SK-N-SH treated with all-trans-retinoic acid at 6 μM for 48 hours (cell line): Measurements from ENCODE around the gene XRCC3.

ENCODE experiments used
- ATAC-seq: fragments of 200-7000 bp; cut with Tn5 transposase; 3 replicates; pipeline ENCODE4 v1.9.1; 2020; ENCODE audit warnings: mild to moderate bottlenecking, moderate library complexity
- ARNTL ChIP-seq: fragments of 450-650 bp; formaldehyde crosslinking; IDR thresholded peaks from 2 replicates; pipeline ENCODE4 v1.5.0; 2020; ENCODE audit warnings: low read depth, mild to moderate bottlenecking, moderate library complexity, borderline replicate concordance
- BACH2 ChIP-seq: fragments of 250-450 bp; sonication (Bioruptor Pico); IDR thresholded peaks from 2 replicates; pipeline ENCODE4 v1.9.0; 2021; ENCODE audit warnings: mild to moderate bottlenecking, borderline replicate concordance
- CREB5 ChIP-seq: fragments of 250-450 bp; sonication (Bioruptor Pico); IDR thresholded peaks from 2 replicates; pipeline ENCODE4 v1.5.1; 2020; ENCODE audit warnings: low read depth, mild to moderate bottlenecking, moderate library complexity
- CSRNP3 ChIP-seq: fragments of 250-450 bp; sonication (Bioruptor Pico); IDR thresholded peaks from 2 replicates; pipeline ENCODE4 v1.5.1; 2021; ENCODE audit warnings: mild to moderate bottlenecking, moderate library complexity
- ESRRG ChIP-seq: fragments of 250-450 bp; sonication (Bioruptor Pico); IDR thresholded peaks from 2 replicates; pipeline ENCODE4 v1.6.1; 2021; ENCODE audit warnings: mild to moderate bottlenecking
- GLIS3 ChIP-seq: fragments of 250-450 bp; sonication (Bioruptor Pico); IDR thresholded peaks from 2 replicates; pipeline ENCODE4 v1.5.0; 2020; ENCODE audit warnings: mild to moderate bottlenecking, moderate library complexity
- ISL1 ChIP-seq: fragments of 250-450 bp; sonication (Bioruptor Pico); IDR thresholded peaks from 2 replicates; pipeline ENCODE4 v2.1.2; 2022; ENCODE audit warnings: mild to moderate bottlenecking, moderate library complexity
- OSR1 ChIP-seq: fragments of 250-450 bp; sonication (Bioruptor Pico); IDR thresholded peaks from 2 replicates; pipeline ENCODE4 v1.8.0; 2022; ENCODE audit warnings: moderate library complexity, mild to moderate bottlenecking, inconsistent platforms
- PATZ1 ChIP-seq: fragments of 250-450 bp; sonication (Bioruptor Pico); IDR thresholded peaks from 2 replicates; pipeline ENCODE4 v1.8.0; 2020; ENCODE audit warnings: mild to moderate bottlenecking, moderate library complexity, borderline replicate concordance
- POU6F1 ChIP-seq: fragments of 250-450 bp; sonication (Bioruptor Pico); IDR thresholded peaks from 2 replicates; pipeline ENCODE4 v1.8.0; 2021; ENCODE audit warnings: low read depth, mild to moderate bottlenecking, moderate library complexity, borderline replicate concordance
- PPARA ChIP-seq: fragments of 250-450 bp; sonication (Bioruptor Pico); IDR thresholded peaks from 2 replicates; pipeline ENCODE4 v1.5.0; 2020; ENCODE audit warnings: mild to moderate bottlenecking, borderline replicate concordance
- RARB ChIP-seq: fragments of 250-450 bp; sonication (Bioruptor Pico); IDR thresholded peaks from 2 replicates; pipeline ENCODE4 v1.8.0; 2021; ENCODE audit warnings: mild to moderate bottlenecking, moderate library complexity
- SNAI2 ChIP-seq: fragments of 250-450 bp; sonication (Bioruptor Pico); IDR thresholded peaks from 2 replicates; pipeline ENCODE4 v1.5.0; 2020; ENCODE audit warnings: mild to moderate bottlenecking, moderate library complexity
- TCF4 ChIP-seq: fragments of 250-450 bp; sonication (Bioruptor Pico); IDR thresholded peaks from 2 replicates; pipeline ENCODE4 v1.8.0; 2021; ENCODE audit warnings: mild to moderate bottlenecking, moderate library complexity, borderline replicate concordance
- TOX ChIP-seq: fragments of 250-450 bp; sonication (Bioruptor Pico); IDR thresholded peaks from 2 replicates; pipeline ENCODE4 v1.8.0; 2021; ENCODE audit warnings: mild to moderate bottlenecking, moderate library complexity, borderline replicate concordance
- TSHZ2 ChIP-seq: fragments of 250-450 bp; sonication (Bioruptor Pico); IDR thresholded peaks from 2 replicates; pipeline ENCODE4 v1.5.0; 2020; ENCODE audit warnings: mild to moderate bottlenecking, moderate library complexity
- ZC3H10 ChIP-seq: fragments of 250-450 bp; sonication (Bioruptor Pico); IDR thresholded peaks from 2 replicates; pipeline ENCODE4 v1.5.1; 2021; ENCODE audit warnings: mild to moderate bottlenecking, moderate library complexity
- ZFP3 ChIP-seq: fragments of 250-450 bp; sonication (Bioruptor Pico); IDR thresholded peaks from 2 replicates; pipeline ENCODE4 v1.5.0; 2020; ENCODE audit warnings: mild to moderate bottlenecking, moderate library complexity
- ZFP30 ChIP-seq: fragments of 450-650 bp; formaldehyde crosslinking; IDR thresholded peaks from 2 replicates; pipeline ENCODE4 v1.5.0; 2022; ENCODE audit warnings: mild to moderate bottlenecking, moderate library complexity
- ZNF565 ChIP-seq: fragments of 450-650 bp; formaldehyde crosslinking; conservative IDR thresholded peaks from 2 replicates; pipeline ENCODE4 v1.5.0; 2020; ENCODE audit warnings: low read depth, mild to moderate bottlenecking, moderate library complexity
- ZNF70 ChIP-seq: fragments of 450-650 bp; formaldehyde crosslinking; IDR thresholded peaks from 2 replicates; pipeline ENCODE4 v1.5.0; 2020; ENCODE audit warnings: mild to moderate bottlenecking, moderate library complexity
- ZNF8 ChIP-seq: fragments of 450-650 bp; formaldehyde crosslinking; IDR thresholded peaks from 2 replicates; pipeline ENCODE4 v1.5.0; 2020; ENCODE audit warnings: mild to moderate bottlenecking, moderate library complexity

Gene XRCC3

DNA sequence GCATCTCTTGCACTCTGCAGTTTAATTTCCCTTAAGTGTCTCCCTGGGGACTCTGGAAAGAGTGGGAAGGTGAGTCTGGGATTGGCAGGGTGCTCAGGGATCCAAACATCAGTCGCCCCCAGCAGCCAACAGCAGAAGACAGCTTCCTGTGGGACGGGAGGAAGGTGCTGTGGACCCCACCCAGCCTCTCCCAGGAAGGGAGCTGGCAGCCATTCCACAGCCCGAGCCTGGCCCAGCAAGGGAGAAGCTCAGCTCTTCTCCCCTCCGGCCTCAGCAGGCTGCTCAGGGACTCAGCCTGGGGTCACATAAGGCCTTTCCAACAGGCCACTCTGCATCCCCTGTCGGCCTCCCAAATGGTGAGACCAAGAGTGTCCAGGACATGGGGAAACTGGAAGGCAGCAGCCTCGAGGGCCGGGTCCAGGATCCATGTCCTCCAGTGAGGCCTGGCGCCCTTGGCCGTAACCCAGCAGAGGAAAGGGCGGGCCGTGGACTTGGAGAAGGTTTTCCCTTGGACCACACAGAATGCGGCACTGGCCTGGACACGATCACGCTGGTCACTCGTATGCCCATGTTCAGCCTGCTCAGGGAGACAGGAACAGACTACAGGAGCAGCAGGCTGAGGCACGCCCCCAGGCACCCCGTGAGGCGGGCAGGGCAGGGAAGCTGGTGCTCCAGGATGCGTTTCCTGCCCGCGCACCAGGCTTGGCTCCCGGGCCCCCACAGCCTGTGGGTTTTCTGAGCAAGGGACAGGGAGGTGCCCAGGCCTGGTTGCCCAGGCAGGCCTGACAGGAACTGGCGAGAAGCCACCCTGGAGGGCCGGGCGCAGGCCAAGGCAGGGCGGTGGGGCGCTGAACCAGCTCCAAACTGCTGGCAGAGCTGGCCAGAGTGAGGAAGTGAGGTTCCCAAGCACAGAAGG lies 3.5 kb downstream of the XRCC3 start:
- TF ChIP-seq TSHZ2, result no peak
- TF ChIP-seq ISL1, result no peak
- TF ChIP-seq ZNF70 (CRISPR knock-in tag), result no peak
- no peak for TF ChIP-seq OSR1
- no peak for TF ChIP-seq CREB5 (CRISPR knock-in tag)
- no peak for TF ChIP-seq POU6F1
- no peak for TF ChIP-seq CSRNP3 (CRISPR knock-in tag)
- no peak for TF ChIP-seq ARNTL (CRISPR knock-in tag)
- no peak for TF ChIP-seq BACH2
- no peak for TF ChIP-seq TCF4 (CRISPR knock-in tag)
- TF ChIP-seq ZFP30 (CRISPR knock-in tag), result no peak
- TF ChIP-seq ZNF565, result no peak
- no peak for TF ChIP-seq PPARA (CRISPR knock-in tag)
- TF ChIP-seq ESRRG (CRISPR knock-in tag), result no peak
- no peak for TF ChIP-seq SNAI2
- no peak for ATAC-seq

DNA sequence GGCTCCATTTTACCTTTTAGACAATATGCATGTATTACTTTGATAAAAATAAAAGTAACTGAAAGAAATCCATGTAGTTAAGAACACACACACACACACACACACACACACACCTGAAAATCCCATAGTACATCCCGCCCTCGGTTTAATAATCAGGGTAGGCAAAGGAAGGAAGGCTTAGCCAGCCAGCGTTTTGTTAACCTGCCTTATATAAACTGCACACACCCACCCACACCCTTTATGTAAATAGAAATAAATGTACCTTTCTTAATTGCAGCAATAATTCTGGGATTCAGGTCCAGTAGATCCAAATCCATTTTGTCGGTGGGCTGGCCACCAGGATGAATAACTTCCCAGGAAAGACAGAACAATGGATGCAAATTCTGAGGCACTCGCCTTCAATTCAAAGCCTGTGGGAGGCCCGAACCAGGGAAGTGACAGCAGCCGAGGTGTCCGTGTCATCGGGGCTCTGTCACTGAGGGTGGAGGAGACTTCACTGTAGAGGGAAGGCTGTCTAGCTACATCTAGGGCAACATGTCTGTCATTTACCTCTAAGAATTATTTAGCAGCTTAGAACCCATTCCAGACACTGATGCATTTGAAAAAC lies 4.4 kb downstream of the XRCC3 start:
- ATAC-seq, result no peak
- TF ChIP-seq ISL1, result no peak
- TF ChIP-seq TCF4 (CRISPR knock-in tag), result no peak
- no peak for TF ChIP-seq GLIS3
- no peak for TF ChIP-seq OSR1
- no peak for TF ChIP-seq SNAI2
- no peak for TF ChIP-seq ARNTL (CRISPR knock-in tag)
- no peak for TF ChIP-seq RARB (CRISPR knock-in tag)
- no peak for TF ChIP-seq CSRNP3 (CRISPR knock-in tag)
- TF ChIP-seq ZNF565, result no peak

DNA sequence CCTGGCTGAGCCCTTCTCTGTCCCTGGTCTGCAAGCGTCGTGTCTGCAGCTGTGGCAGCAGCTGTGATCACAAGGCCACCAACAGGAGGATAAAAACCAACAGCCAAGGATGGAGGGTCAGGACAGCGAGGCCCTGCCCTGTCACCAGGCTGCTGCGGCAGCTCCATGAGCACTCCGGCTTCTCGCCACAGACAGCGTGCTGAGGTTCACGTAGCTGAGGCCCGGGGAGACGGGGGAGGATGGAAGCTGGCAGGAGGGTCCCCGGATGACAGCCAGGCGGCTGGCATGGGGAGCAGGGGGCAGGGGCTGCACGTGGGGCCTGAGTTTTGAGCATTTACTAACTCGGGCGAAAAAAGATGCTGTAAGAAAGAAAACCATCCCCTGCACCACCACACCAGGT lies 5.4 kb downstream of the XRCC3 start:
- TF ChIP-seq RARB (CRISPR knock-in tag), result no peak
- no peak for TF ChIP-seq PPARA (CRISPR knock-in tag)
- no peak for TF ChIP-seq TOX (CRISPR knock-in tag)
- TF ChIP-seq PATZ1, result no peak
- TF ChIP-seq ZFP3 (CRISPR knock-in tag), result no peak
- no peak for TF ChIP-seq POU6F1
- TF ChIP-seq ZNF565, result no peak
- no peak for TF ChIP-seq ZNF8 (CRISPR knock-in tag)
- no peak for TF ChIP-seq CREB5 (CRISPR knock-in tag)
- no peak for TF ChIP-seq ZC3H10 (CRISPR knock-in tag)
- TF ChIP-seq SNAI2, result no peak
- ATAC-seq, result no peak
